Hippocampal formation (tissue), 2 donors: Measurements from ENCODE around the gene FHAD1.

ENCODE experiments used
- DNase-seq, 2 donors: peaks; one replicate each; lab custom pipeline; 2025; lab: John Stamatoyannopoulos, UW

FHAD1 gene

GRCh38 chr1:15218287-15219279 lies 28.4 kb upstream of the FHAD1 start:
- no peak for DNase-seq

GRCh38 chr1:15219280-15220023 lies 27.6 kb upstream of the FHAD1 start:
- no peak for DNase-seq

- DNase-seq = no peak
These were observed 27.0 kb upstream of the FHAD1 start for GRCh38 chr1:15220024-15220392.

- DNase-seq = no peak
These were observed 26.1 kb upstream of the FHAD1 start for GRCh38 chr1:15220825-15221431.

- DNase-seq = no peak
These were observed 24.2 kb upstream of the FHAD1 start for GRCh38 chr1:15222653-15223303.

GRCh38 chr1:15224259-15224869 lies 22.7 kb upstream of the FHAD1 start:
- no peak for DNase-seq

GRCh38 chr1:15224974-15225373 lies 22.0 kb upstream of the FHAD1 start:
- no peak for DNase-seq

GRCh38 chr1:15225461-15225860 lies 21.6 kb upstream of the FHAD1 start:
- DNase-seq = no peak

GRCh38 chr1:15226388-15227255 lies 20.4 kb upstream of the FHAD1 start:
- DNase-seq = no peak

GRCh38 chr1:15229707-15230131 lies 17.3 kb upstream of the FHAD1 start:
- DNase-seq = no peak

- no peak for DNase-seq
These were observed 15.3 kb upstream of the FHAD1 start for GRCh38 chr1:15231714-15232201.

- DNase-seq = no peak
These were observed 13.3 kb upstream of the FHAD1 start for GRCh38 chr1:15233689-15234088.

GRCh38 chr1:15236321-15236721 lies 10.7 kb upstream of the FHAD1 start:
- DNase-seq = no peak

GRCh38 chr1:15236746-15237145 lies 10.3 kb upstream of the FHAD1 start:
- DNase-seq = no peak

- no peak for DNase-seq
These were observed 8.2 kb upstream of the FHAD1 start for GRCh38 chr1:15238789-15239188.

GRCh38 chr1:15242766-15243165 lies 4.3 kb upstream of the FHAD1 start:
- no peak for DNase-seq

- DNase-seq = no peak
These were observed 3.6 kb upstream of the FHAD1 start for GRCh38 chr1:15243275-15244043.

- no peak for DNase-seq
These were observed 2.2 kb upstream of the FHAD1 start for GRCh38 chr1:15244813-15245212.

- DNase-seq = no peak
These were observed 1.2 kb upstream of the FHAD1 start for GRCh38 chr1:15245593-15246360.
